Fibroblast of the aortic adventitia (primary cell): Measurements from ENCODE around the gene TOP3B. TPM values are rescaled to one million over a fixed set of nuclear protein-coding genes. Genes with fewer than 3 reads are reported as not detected.

ENCODE experiments used
- DNase-seq: peaks from one replicate; pipeline ENCODE4 v3.0.0-alpha.2; 2010; ENCODE audit warnings: low read depth
- H3K4me3 ChIP-seq: 2 replicates; pipeline ENCODE4 v1.5.1; 2011; ENCODE audit warnings: low read depth, mild to moderate bottlenecking, control low read depth, low read length, moderate library complexity
- total RNA-seq: library from RNA; depleted of rRNA; stranded (reverse); fragments of >200 nt; gene quantifications from 2 replicates; pipeline ENCODE4 v1.2.3, GENCODE V29; 2012; ENCODE audit warnings: low replicate concordance
- TF ChIP-seq, protein P1 (sequence below): IDR thresholded peaks from 2 replicates; pipeline ENCODE4 v1.5.1; 2011; ENCODE audit warnings: mild to moderate bottlenecking, low read length, control low read depth, inconsistent platforms; ENCODE audit not compliant: insufficient read depth

The TOP3B gene
- total RNA-seq, 1 donor, result 20.9 TPM

DNA sequence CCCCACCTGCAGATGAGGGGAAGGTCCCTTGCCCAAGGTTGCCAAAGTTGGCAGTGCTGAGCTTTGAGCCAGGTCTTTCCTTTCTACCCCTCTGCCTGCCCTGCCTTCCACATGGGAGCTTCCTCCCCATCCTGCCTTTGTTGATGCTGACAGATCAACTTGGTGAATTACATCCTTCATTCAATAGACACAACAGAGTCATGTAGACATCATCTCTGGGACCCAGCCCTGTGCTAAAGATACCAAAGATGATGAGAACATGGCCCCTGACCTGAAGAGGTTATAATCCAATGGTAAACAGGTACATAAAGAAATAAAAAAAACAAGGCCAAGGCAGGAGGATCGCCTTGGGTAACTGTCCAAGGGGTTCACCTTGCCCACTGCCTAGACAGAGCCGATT, 72.7 kb downstream of the TOP3B start:
- H3K4me3 ChIP-seq, result no peak overlapping the region
- TF ChIP-seq, protein P1, sequence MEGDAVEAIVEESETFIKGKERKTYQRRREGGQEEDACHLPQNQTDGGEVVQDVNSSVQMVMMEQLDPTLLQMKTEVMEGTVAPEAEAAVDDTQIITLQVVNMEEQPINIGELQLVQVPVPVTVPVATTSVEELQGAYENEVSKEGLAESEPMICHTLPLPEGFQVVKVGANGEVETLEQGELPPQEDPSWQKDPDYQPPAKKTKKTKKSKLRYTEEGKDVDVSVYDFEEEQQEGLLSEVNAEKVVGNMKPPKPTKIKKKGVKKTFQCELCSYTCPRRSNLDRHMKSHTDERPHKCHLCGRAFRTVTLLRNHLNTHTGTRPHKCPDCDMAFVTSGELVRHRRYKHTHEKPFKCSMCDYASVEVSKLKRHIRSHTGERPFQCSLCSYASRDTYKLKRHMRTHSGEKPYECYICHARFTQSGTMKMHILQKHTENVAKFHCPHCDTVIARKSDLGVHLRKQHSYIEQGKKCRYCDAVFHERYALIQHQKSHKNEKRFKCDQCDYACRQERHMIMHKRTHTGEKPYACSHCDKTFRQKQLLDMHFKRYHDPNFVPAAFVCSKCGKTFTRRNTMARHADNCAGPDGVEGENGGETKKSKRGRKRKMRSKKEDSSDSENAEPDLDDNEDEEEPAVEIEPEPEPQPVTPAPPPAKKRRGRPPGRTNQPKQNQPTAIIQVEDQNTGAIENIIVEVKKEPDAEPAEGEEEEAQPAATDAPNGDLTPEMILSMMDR, result no peak
- no peak for DNase-seq

- DNase-seq, result no peak
- no peak overlapping the region for H3K4me3 ChIP-seq
- TF ChIP-seq, protein P1, result no peak
Measured at GRCh38 chr22:21907638-21908522, 74.7 kb downstream of the TOP3B start.

Other genes with a start within 250 kb of the TOP3B start
- 1.3 and 4.4 TPM in 2 replicates for gene YPEL1, start 247.0 kb downstream of the TOP3B start, total RNA-seq
- 23.1 and 74.2 TPM in 2 replicates for gene MAPK1, start 115.1 kb downstream of the TOP3B start, total RNA-seq
- gene PPM1F, start 29.9 kb downstream of the TOP3B start, total RNA-seq, result 27.1 and 30.6 TPM in 2 replicates